Loucy (cell line): ENCODE results near the gene ZNF831.

ENCODE experiments used
- EZH2phosphoT487 ChIP-seq: fragments of 200-600 bp; IDR thresholded peaks from 2 replicates; pipeline ENCODE4 v1.6.1; 2018; ENCODE audit warnings: antibody characterized with exemption, mild to moderate bottlenecking, moderate library complexity, borderline replicate concordance
- TF ChIP-seq, protein P1 (sequence below): fragments of 200-600 bp; sonication (generic); conservative IDR thresholded peaks from 2 replicates; pipeline ENCODE4 v1.5.1; 2014; ENCODE audit warnings: mild to moderate bottlenecking, antibody characterized with exemption, low read length

DNA sequence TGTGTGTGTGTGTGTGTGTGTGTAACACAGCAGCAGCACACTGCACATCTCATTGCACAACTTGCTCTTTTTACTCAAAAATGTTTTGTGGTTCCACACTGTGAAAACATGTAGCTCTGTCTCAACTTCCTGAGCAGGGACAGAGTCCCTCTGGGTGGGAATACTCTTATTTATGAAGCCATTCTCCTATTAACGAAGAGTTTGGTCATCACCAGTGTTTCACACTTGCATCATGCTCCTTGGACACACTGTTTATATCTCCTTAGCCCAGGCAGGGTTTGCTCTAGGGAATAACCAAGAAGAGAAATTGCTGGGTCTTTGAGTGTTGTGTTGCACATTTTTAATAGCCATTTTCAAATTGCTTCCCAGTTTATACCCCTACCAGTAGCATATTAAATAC, 53.6 kb downstream of the ZNF831 start:
- TF ChIP-seq, protein P1, sequence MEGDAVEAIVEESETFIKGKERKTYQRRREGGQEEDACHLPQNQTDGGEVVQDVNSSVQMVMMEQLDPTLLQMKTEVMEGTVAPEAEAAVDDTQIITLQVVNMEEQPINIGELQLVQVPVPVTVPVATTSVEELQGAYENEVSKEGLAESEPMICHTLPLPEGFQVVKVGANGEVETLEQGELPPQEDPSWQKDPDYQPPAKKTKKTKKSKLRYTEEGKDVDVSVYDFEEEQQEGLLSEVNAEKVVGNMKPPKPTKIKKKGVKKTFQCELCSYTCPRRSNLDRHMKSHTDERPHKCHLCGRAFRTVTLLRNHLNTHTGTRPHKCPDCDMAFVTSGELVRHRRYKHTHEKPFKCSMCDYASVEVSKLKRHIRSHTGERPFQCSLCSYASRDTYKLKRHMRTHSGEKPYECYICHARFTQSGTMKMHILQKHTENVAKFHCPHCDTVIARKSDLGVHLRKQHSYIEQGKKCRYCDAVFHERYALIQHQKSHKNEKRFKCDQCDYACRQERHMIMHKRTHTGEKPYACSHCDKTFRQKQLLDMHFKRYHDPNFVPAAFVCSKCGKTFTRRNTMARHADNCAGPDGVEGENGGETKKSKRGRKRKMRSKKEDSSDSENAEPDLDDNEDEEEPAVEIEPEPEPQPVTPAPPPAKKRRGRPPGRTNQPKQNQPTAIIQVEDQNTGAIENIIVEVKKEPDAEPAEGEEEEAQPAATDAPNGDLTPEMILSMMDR = no peak
- TF ChIP-seq EZH2phosphoT487 = no peak
